ENCODE data around the gene GSTP1. TPM values are rescaled to one million over a fixed set of nuclear protein-coding genes. Genes with fewer than 3 reads are reported as not detected.
A peak's percentile ranks its signal among the peaks of the same experiment; 100 is the strongest.

The GSTP1 gene
- total and polyA plus RNA-seq, 7 donors = 224 to 410 (median 285) TPM

- H3K36me3 ChIP-seq (ENCODE audit: insufficient read depth in 1 of 2, low read depth in 1 of 2) = no peaks in the 10 kb centered on the region
- no peaks in the 10 kb centered on the region for H3K9me3 ChIP-seq
- H3K4me3 ChIP-seq = no peak overlapping the region
- intact Hi-C loops (cut with DNase I) = loop anchor here (5.0 kb wide), 2 partner anchors 34 to 84 kb away; partner anchors contain the start of gene NDUFV1 (in 1 of the 2)
- TF ChIP-seq CTCF (IDR thresholded peaks at IDR 0.05) = peak; percentile 89
- peak; percentile 49 to 73 for DNase-seq
- ATAC-seq = peak; percentile 69 to 88 (median 77)
- H3K27ac ChIP-seq = no peak overlapping the region
- WGBS, 3 donors = 59 to 64% (median 63%) methylated on average over 21 of the region's 21 CpGs
- H3K27me3 ChIP-seq (ENCODE audit: insufficient read depth in 3 of 3, low read length in 2 of 3) = peaks cover 0 to 8% (median 0%) of the 10 kb centered on the region in 3 donors
- H3K4me1 ChIP-seq = no peaks in the 10 kb centered on the region
These were observed 10.7 kb upstream of the GSTP1 start for GRCh38 chr11:67572747-67573419.

- Histone ChIP-seq H3K36me3 (ENCODE audit: insufficient read depth in 1 of 2, low read depth in 1 of 2) (no peaks in the 10 kb centered on the region), H3K27ac (no peak overlapping the region), H3K27me3 (ENCODE audit: insufficient read depth in 3 of 3, low read length in 2 of 3) (peaks cover 0 to 12% (median 3%) of the 10 kb centered on the region in 3 donors), H3K4me3 (no peak overlapping the region), H3K9me3 (no peaks in the 10 kb centered on the region), H3K4me1 (no peaks in the 10 kb centered on the region)
- no peak for DNase-seq
- intact Hi-C loops (cut with DNase I) = loop anchor here (5.0 kb wide), 2 partner anchors 32 to 82 kb away; partner anchors contain the start of gene NDUFV1 (in 1 of the 2)
- TF ChIP-seq CTCF (IDR thresholded peaks at IDR 0.05) = no peak
- ATAC-seq = no peak
- WGBS, 3 donors = 40 to 59% (median 52%) methylated on average over 3 of the region's 3 CpGs
These were observed 8.7 kb upstream of the GSTP1 start for GRCh38 chr11:67574938-67575337.

GRCh38 chr11:67576735-67577475 lies 6.7 kb upstream of the GSTP1 start:
- no peak for TF ChIP-seq CTCF (IDR thresholded peaks at IDR 0.05)
- intact Hi-C loops (cut with DNase I) = no loop called here

GRCh38 chr11:67577951-67578350 lies 5.7 kb upstream of the GSTP1 start:
- peaks cover 9% of the 10 kb centered on the region for H3K4me1 ChIP-seq
- intact Hi-C loops (cut with DNase I) = no loop called here
- no peak overlapping the region for H3K27ac ChIP-seq
- H3K27me3 ChIP-seq (ENCODE audit: insufficient read depth in 3 of 3, low read length in 2 of 3) = peaks cover 0 to 12% (median 3%) of the 10 kb centered on the region in 3 donors
- H3K36me3 ChIP-seq (ENCODE audit: insufficient read depth in 1 of 2, low read depth in 1 of 2) = no peaks in the 10 kb centered on the region
- H3K9me3 ChIP-seq = no peaks in the 10 kb centered on the region
- DNase-seq (no peak), ATAC-seq (no peak)
- no peak overlapping the region for H3K4me3 ChIP-seq
- 37 to 48% (median 40%) methylated on average over 6 of the region's 6 CpGs for WGBS, 3 donors
- no peak for TF ChIP-seq CTCF (IDR thresholded peaks at IDR 0.05)

More at GRCh38 chr11:67576735-67577475, 6.7 kb upstream of the GSTP1 start:
- Histone ChIP-seq H3K4me3 (no peak overlapping the region), H3K4me1 (no peaks in the 10 kb centered on the region), H3K9me3 (no peaks in the 10 kb centered on the region), H3K36me3 (ENCODE audit: insufficient read depth in 1 of 2, low read depth in 1 of 2) (no peaks in the 10 kb centered on the region), H3K27ac (no peak overlapping the region), H3K27me3 (ENCODE audit: insufficient read depth in 3 of 3, low read length in 2 of 3) (peaks cover 0 to 12% (median 3%) of the 10 kb centered on the region in 3 donors)
- ATAC-seq (no peak), DNase-seq (no peak)
- WGBS, 3 donors = 59 to 70% (median 67%) methylated on average over 14 of the region's 14 CpGs

All from psoas muscle (tissue), 8 donors.